HepG2 (cell line): Measurements from ENCODE around the gene SLC16A14. TPM values are rescaled to one million over a fixed set of nuclear protein-coding genes. Genes with fewer than 3 reads are reported as not detected.

Source experiments
- ATAC-seq: fragments of 200-7000 bp; cut with Tn5 transposase; 3 replicates; pipeline ENCODE4 v1.9.1; 2020; ENCODE audit warnings: mild to moderate bottlenecking, moderate library complexity
- BruUV-seq: library from RNA; stranded (reverse); fragments of 400-500 nt; replicated peaks from 2 replicates; lab custom pipeline; 2021; lab: Mats Ljungman, UMichigan
- CTCF ChIA-PET: fragments of 300-600 bp; formaldehyde crosslinking; extraction: SDS; loops from one replicate; lab custom pipeline; 2021; ENCODE audit warnings: low total read pairs, inconsistent platforms, low intra/inter-chr PET ratio; lab: Yijun Ruan, JAX
- POLR2A ChIA-PET: fragments of 350-600 bp; sonication (Branson Sonifier 250); formaldehyde crosslinking; loops from one replicate; lab custom pipeline; 2020; ENCODE audit warnings: antibody characterized with exemption, inconsistent platforms; lab: Yijun Ruan, JAX
- DNase-seq: peaks from one replicate; pipeline ENCODE4 v3.0.0-alpha.2; 2015; ENCODE audit warnings: low spot score
- FAIRE-seq: peaks from 3 replicates; lab custom pipeline; 2011; peaks lifted over from hg19 to GRCh38; lab: Jason Lieb, UNC
- H2AFZ ChIP-seq: one replicate; pipeline ENCODE4 v1.6.1; 2011; ENCODE audit warnings: low read length, inconsistent platforms
- H3K27ac ChIP-seq: fragments of 300-600 bp; 3 replicates; pipeline ENCODE4 v1.8.0; 2011; ENCODE audit warnings: mixed run types, mild to moderate bottlenecking, mixed read lengths, low read length, inconsistent platforms; ENCODE audit not compliant: insufficient read depth; ENCODE audit errors: extremely low read length
- H3K27me3 ChIP-seq, 2 experiments: fragments of 200-600 bp in 1 of 2; 2 replicates in 1 of 2; 3 replicates in 1 of 2; pipeline versions ENCODE4 v1.6.0 to v1.8.0; 2011; ENCODE audit warnings: low read length in 2 of 2, mild to moderate bottlenecking in 2 of 2, moderate library complexity in 2 of 2, inconsistent platforms in 1 of 2; ENCODE audit not compliant: insufficient read depth in 2 of 2, control insufficient read depth in 1 of 2
- H3K36me3 ChIP-seq, 2 experiments: fragments of 200-600 bp in 1 of 2; replicated peaks in 1 of 2; 2 replicates in 1 of 2; 3 replicates in 1 of 2; pipeline versions ENCODE4 v1.5.1 to v1.8.0; 2011; ENCODE audit warnings: low read length in 2 of 2, inconsistent platforms in 1 of 2; ENCODE audit not compliant: insufficient read depth in 2 of 2, control insufficient read depth in 1 of 2
- H3K4me1 ChIP-seq: 2 replicates; pipeline ENCODE4 v1.5.1; 2012; ENCODE audit warnings: low read length, inconsistent platforms; ENCODE audit not compliant: insufficient read depth
- H3K4me2 ChIP-seq: 2 replicates; pipeline ENCODE4 v1.6.0; 2011; ENCODE audit warnings: low read depth, low read length, inconsistent platforms
- H3K4me3 ChIP-seq, 3 experiments: fragments of 200-600 bp in 1 of 3; sonication (generic), shearing (Covaris generic) in 1 of 3; replicated peaks in 1 of 3; 2 replicates each; pipeline ENCODE4 v1.5.1; 2011 to 2016; ENCODE audit warnings: low read length in 3 of 3, inconsistent platforms in 2 of 3, low read depth in 2 of 3, mild to moderate bottlenecking in 2 of 3, control low read depth in 1 of 3, mixed read lengths in 1 of 3; ENCODE audit not compliant: insufficient read depth in 1 of 3
- H3K79me2 ChIP-seq: one replicate; pipeline ENCODE4 v1.6.1; 2011; ENCODE audit warnings: low read length, inconsistent platforms; ENCODE audit not compliant: insufficient read depth
- H3K9ac ChIP-seq: 2 replicates; pipeline ENCODE4 v1.6.0; 2011; ENCODE audit warnings: mild to moderate bottlenecking, low read depth, low read length, inconsistent platforms; ENCODE audit not compliant: insufficient read depth
- H3K9me3 ChIP-seq: 2 replicates; pipeline ENCODE4 v1.5.1; 2012; ENCODE audit warnings: mild to moderate bottlenecking, low read length
- H4K20me1 ChIP-seq: 2 replicates; pipeline ENCODE4 v1.6.0; 2011; ENCODE audit warnings: inconsistent platforms, mild to moderate bottlenecking, low read length, moderate library complexity; ENCODE audit not compliant: insufficient read depth
- ATF7-NPFF ChIP-seq: sonication (generic); formaldehyde crosslinking; IDR thresholded peaks from 2 replicates; pipeline ENCODE4 v1.8.1; 2023; ENCODE audit warnings: mild to moderate bottlenecking, low read depth, missing genetic modification reagents, moderate library complexity
- HINFP ChIP-seq: sonication (generic); formaldehyde crosslinking; IDR thresholded peaks from 2 replicates; pipeline ENCODE4 v1.4.0; 2020; ENCODE audit warnings: low read depth, mild to moderate bottlenecking, missing genetic modification reagents
- NCOA5 ChIP-seq: sonication (generic); formaldehyde crosslinking; IDR thresholded peaks from 2 replicates; pipeline ENCODE4 v1.4.0; 2020; ENCODE audit warnings: missing genetic modification reagents
- ONECUT2 ChIP-seq: sonication (generic); formaldehyde crosslinking; IDR thresholded peaks from 2 replicates; pipeline ENCODE4 v1.4.0; 2020; ENCODE audit warnings: missing genetic modification reagents
- RFX1 ChIP-seq: fragments of 450-650 bp; IDR thresholded peaks from 2 replicates; pipeline ENCODE4 v1.6.1; 2017
- SKIL ChIP-seq: sonication (generic); formaldehyde crosslinking; IDR thresholded peaks from 2 replicates; pipeline ENCODE4 v1.8.0; 2022; ENCODE audit warnings: missing genetic modification reagents, mild to moderate bottlenecking, moderate library complexity, borderline replicate concordance
- TAF15 ChIP-seq: fragments of 200-400 bp; formaldehyde crosslinking; IDR thresholded peaks from one replicate; pipeline ENCODE4 v1.6.1; 2018; ENCODE audit warnings: mild to moderate bottlenecking, low read depth, low read length; ENCODE audit not compliant: poor library complexity, severe bottlenecking
- TGIF2 ChIP-seq: IDR thresholded peaks from 2 replicates; pipeline ENCODE4 v1.6.1; 2016; ENCODE audit warnings: control low read depth, missing compliant biosample characterization
- YY1 ChIP-seq: IDR thresholded peaks from 2 replicates; pipeline ENCODE4 v1.6.1; 2011; ENCODE audit warnings: low read length, low read depth, moderate library complexity, mild to moderate bottlenecking; ENCODE audit not compliant: insufficient read depth, insufficient replicate concordance
- ZNF3 ChIP-seq: IDR thresholded peaks from 2 replicates; pipeline ENCODE4 v1.7.0; 2017; ENCODE audit warnings: inconsistent platforms
- ZNF367 ChIP-seq: sonication (generic); formaldehyde crosslinking; IDR thresholded peaks from 2 replicates; pipeline ENCODE4 v1.4.0; 2020; ENCODE audit warnings: missing genetic modification reagents, borderline replicate concordance
- ZNF503 ChIP-seq: sonication (generic); formaldehyde crosslinking; IDR thresholded peaks from 2 replicates; pipeline ENCODE4 v1.4.0; 2020; ENCODE audit warnings: missing genetic modification reagents
- ZNF550 ChIP-seq: sonication (generic); formaldehyde crosslinking; IDR thresholded peaks from 2 replicates; pipeline ENCODE4 v1.4.0; 2020; ENCODE audit warnings: mild to moderate bottlenecking, missing genetic modification reagents, borderline replicate concordance
- ZNF639 ChIP-seq: conservative IDR thresholded peaks from 2 replicates; pipeline ENCODE4 v1.6.1; 2018; ENCODE audit warnings: missing genetic modification reagents
- ZNF660 ChIP-seq: sonication (generic); formaldehyde crosslinking; IDR thresholded peaks from 2 replicates; pipeline ENCODE4 v1.5.1; 2020; ENCODE audit warnings: mild to moderate bottlenecking, low read depth, missing genetic modification reagents, borderline replicate concordance
- ZNF776 ChIP-seq: sonication (generic); formaldehyde crosslinking; IDR thresholded peaks from 2 replicates; pipeline ENCODE4 v1.4.0; 2020; ENCODE audit warnings: mild to moderate bottlenecking, missing genetic modification reagents
- ZSCAN9 ChIP-seq: IDR thresholded peaks from 2 replicates; pipeline ENCODE4 v1.6.1; 2016; ENCODE audit warnings: borderline replicate concordance
- WGBS: methylation state at CpG from one replicate; pipeline ENCODE4 v1.1.6; 2017; ENCODE audit warnings: low lambda C conversion rate; 5-methylcytosine and 5-hydroxymethylcytosine counted together
- in situ Hi-C: cut with HindIII; loops from 2 replicates; pipeline ENCODE4 v1.10.0; 2017; ENCODE audit warnings: low pct_unique_long_range_greater_than_20kb; ENCODE audit not compliant: extremely low pct_ligation_motif_present
- intact Hi-C: fragments of 100-400 bp; cut with micrococcal nuclease; formaldehyde crosslinking; loops from one replicate; pipeline ENCODE4 v1.10.0; 2022; ENCODE audit not compliant: unreplicated experiment
- polyA plus RNA-seq, 8 experiments: library from polyadenylated mRNA; depleted of rRNA in 3 of 8; stranded (reverse) in 7 of 8; unstranded in 1 of 8; fragments of >200 nt; fragmentation: Illumina TruSeq in 4 of 8; extraction: Trizol in 4 of 8; gene quantifications; 2 replicates each; pipeline versions ENCODE4 v1.2.1 to v1.2.3, GENCODE V29; 2011 to 2016; ENCODE audit warnings: low read depth in 4 of 8, missing spikeins in 1 of 8, mixed read lengths in 1 of 8; ENCODE audit not compliant: insufficient read depth in 1 of 8
- total RNA-seq, 5 experiments: library from RNA; depleted of rRNA; stranded (reverse); fragments of >200 nt; fragmentation: Illumina TruSeq; extraction: Trizol; gene quantifications; 2 replicates each; pipeline ENCODE4 v1.2.3, GENCODE V29; 2016; ENCODE audit warnings: low read depth in 1 of 5

Gene SLC16A14
- total and polyA plus RNA-seq, 2 of the 13 experiments (the other 11 are each of a cell fraction or from before 2014, with no cell fraction given), result 0.05 TPM; not detected in 1

- TF ChIP-seq ZNF503 (CRISPR knock-in tag), result no peak
- no peak for TF ChIP-seq ONECUT2 (CRISPR knock-in tag)
- TF ChIP-seq SKIL (CRISPR knock-in tag), result no peak
- TF ChIP-seq ZNF3 (CRISPR knock-in tag), result no peak
Measured at GRCh38 chr2:230069402-230069801, 678 bp upstream of the SLC16A14 start (continued).

GRCh38 chr2:230068016-230068650, 591 bp downstream of the SLC16A14 start:
- no TSS peak for BruUV-seq
- CTCF ChIA-PET, result no interaction called here
- Histone ChIP-seq H3K4me2 (peak overlapping the region; percentile 90), H3K79me2 (no peaks in the 10 kb centered on the region), H2AFZ (no peak overlapping the region), H3K9ac (no peak overlapping the region), H3K9me3 (no peaks in the 10 kb centered on the region), H3K27ac (no peak overlapping the region), H4K20me1 (no peaks in the 10 kb centered on the region), H3K36me3 (no peaks in the 10 kb centered on the region), H3K27me3 (peaks cover 4 to 39% of the 10 kb centered on the region in 2 experiments), H3K4me3 (peak overlapping the region; percentile 9 to 61 (median 34); a peak in 5 of 6 replicates), H3K4me1 (peaks cover 19% of the 10 kb centered on the region)
- WGBS, result 67% methylated on average over 26 of the region's 60 CpGs
- intact Hi-C loops (no loop called here), in situ Hi-C loops (no loop called here)
- FAIRE-seq (no peak), ATAC-seq (peak; percentile 65), DNase-seq (no peak)
- POLR2A ChIA-PET, result no interaction called here
- TF ChIP-seq ZSCAN9, result no peak
- peak; percentile 17 for TF ChIP-seq TAF15
- TF ChIP-seq ATF7-NPFF (CRISPR knock-in tag), result 0 out of 2 replicates have a peak, but pooled peaks have one; percentile 49
- no peak for TF ChIP-seq NCOA5 (CRISPR knock-in tag)
- no peak for TF ChIP-seq ZNF639 (CRISPR knock-in tag)
- TF ChIP-seq YY1, result no peak
- no peak for TF ChIP-seq RFX1
- TF ChIP-seq ZNF550 (CRISPR knock-in tag), result no peak
- no peak for TF ChIP-seq HINFP (CRISPR knock-in tag)
- no peak for TF ChIP-seq ZNF367 (CRISPR knock-in tag)
- TF ChIP-seq TGIF2 (CRISPR knock-in tag), result no peak
- TF ChIP-seq ZNF776, result no peak
- TF ChIP-seq ZNF660 (CRISPR knock-in tag), result no peak
